Parathyroid adenoma (tissue), 2 donors: Measurements from ENCODE around the gene AHNAK.
A peak's percentile ranks its signal among the peaks of the same experiment; 100 is the strongest.

Experiments used
- H2AFZ ChIP-seq: fragments of 300-600 bp; sonication (generic); one replicate; pipeline ENCODE4 v1.7.0; 2017; ENCODE audit warnings: antibody characterized with exemption, mild to moderate bottlenecking
- H3K27ac ChIP-seq: fragments of 300-600 bp; sonication (generic); one replicate; pipeline ENCODE4 v1.7.0; 2017
- H3K27me3 ChIP-seq: fragments of 300-600 bp; sonication (generic); one replicate; pipeline ENCODE4 v1.7.0; 2017; ENCODE audit warnings: low read length; ENCODE audit not compliant: control insufficient read depth, insufficient read depth
- H3K36me3 ChIP-seq: fragments of 300-600 bp; sonication (generic); one replicate; pipeline ENCODE4 v1.7.0; 2017; ENCODE audit warnings: low read length; ENCODE audit not compliant: control insufficient read depth, insufficient read depth
- H3K4me1 ChIP-seq: fragments of 300-600 bp; sonication (generic); one replicate; pipeline ENCODE4 v1.7.0; 2017; ENCODE audit warnings: control low read depth
- H3K4me2 ChIP-seq: fragments of 300-600 bp; sonication (generic); one replicate; pipeline ENCODE4 v1.7.0; 2017; ENCODE audit warnings: low read length
- H3K4me3 ChIP-seq: fragments of 300-600 bp; sonication (generic); one replicate; pipeline ENCODE4 v1.7.0; 2017; ENCODE audit warnings: low read depth, low read length
- H3K79me2 ChIP-seq: fragments of 300-600 bp; sonication (generic); one replicate; pipeline ENCODE4 v1.7.0; 2017; ENCODE audit warnings: control low read depth
- H3K9ac ChIP-seq: fragments of 300-600 bp; sonication (generic); one replicate; pipeline ENCODE4 v1.7.0; 2017; ENCODE audit warnings: mild to moderate bottlenecking
- H3K9me3 ChIP-seq: fragments of 300-600 bp; sonication (generic); one replicate; pipeline ENCODE4 v1.7.0; 2017; ENCODE audit warnings: low read length; ENCODE audit not compliant: control insufficient read depth
- TF ChIP-seq, protein P1 (sequence below): fragments of 300-600 bp; sonication (generic); IDR thresholded peaks from one replicate; pipeline ENCODE4 v1.7.0; 2017; ENCODE audit warnings: antibody characterized with exemption, mild to moderate bottlenecking
- donor health status: primary hyperparathyroidism.

Gene AHNAK

DNA sequence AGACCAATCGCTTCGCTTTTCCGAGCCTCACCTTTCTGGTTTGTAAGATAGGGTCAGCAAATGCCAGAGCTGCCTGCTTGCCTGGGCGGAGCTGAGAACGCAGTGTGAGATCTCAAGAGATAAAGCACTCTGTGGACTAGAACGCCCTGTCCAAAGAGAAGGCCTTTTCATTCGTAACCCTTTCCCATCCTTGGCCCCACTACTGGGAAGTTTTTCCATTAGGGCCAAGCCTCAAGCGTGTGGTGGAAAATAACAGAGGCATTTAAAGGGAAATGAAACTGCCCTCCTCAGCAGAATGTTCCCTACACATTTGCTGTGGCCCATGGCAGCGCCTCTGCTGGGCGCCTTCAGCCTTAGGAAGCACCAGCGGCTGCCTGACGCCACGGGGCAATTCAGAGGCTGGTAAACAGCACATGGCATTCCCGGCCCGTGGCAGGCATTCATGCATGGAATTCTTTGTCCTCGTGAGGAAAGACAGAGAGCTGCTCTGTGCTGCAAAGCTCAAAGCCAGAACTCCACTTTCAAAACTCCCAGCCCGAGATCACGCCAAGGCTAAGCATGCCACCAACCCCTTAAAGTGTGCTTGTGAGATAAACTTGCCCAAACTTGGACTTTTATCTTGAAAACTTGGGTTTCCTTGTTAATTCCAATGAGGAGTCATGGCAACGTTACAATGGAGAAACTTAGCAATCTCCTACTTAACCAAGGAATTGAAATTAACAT is 38.1 kb downstream of the AHNAK start:
- H3K4me3 ChIP-seq, result peak overlapping the region; percentile 33
- TF ChIP-seq, protein P1, sequence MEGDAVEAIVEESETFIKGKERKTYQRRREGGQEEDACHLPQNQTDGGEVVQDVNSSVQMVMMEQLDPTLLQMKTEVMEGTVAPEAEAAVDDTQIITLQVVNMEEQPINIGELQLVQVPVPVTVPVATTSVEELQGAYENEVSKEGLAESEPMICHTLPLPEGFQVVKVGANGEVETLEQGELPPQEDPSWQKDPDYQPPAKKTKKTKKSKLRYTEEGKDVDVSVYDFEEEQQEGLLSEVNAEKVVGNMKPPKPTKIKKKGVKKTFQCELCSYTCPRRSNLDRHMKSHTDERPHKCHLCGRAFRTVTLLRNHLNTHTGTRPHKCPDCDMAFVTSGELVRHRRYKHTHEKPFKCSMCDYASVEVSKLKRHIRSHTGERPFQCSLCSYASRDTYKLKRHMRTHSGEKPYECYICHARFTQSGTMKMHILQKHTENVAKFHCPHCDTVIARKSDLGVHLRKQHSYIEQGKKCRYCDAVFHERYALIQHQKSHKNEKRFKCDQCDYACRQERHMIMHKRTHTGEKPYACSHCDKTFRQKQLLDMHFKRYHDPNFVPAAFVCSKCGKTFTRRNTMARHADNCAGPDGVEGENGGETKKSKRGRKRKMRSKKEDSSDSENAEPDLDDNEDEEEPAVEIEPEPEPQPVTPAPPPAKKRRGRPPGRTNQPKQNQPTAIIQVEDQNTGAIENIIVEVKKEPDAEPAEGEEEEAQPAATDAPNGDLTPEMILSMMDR, result peak; percentile 31
- no peaks in the 10 kb centered on the region for H3K9me3 ChIP-seq
- H3K79me2 ChIP-seq, result no peaks in the 10 kb centered on the region
- H3K27me3 ChIP-seq, result no peaks in the 10 kb centered on the region
- no peaks in the 10 kb centered on the region for H3K36me3 ChIP-seq
- peaks cover 11% of the 10 kb centered on the region for H3K4me1 ChIP-seq
- peak overlapping the region; percentile 80 for H2AFZ ChIP-seq
- no peak overlapping the region for H3K9ac ChIP-seq
- peak overlapping the region; percentile 90 for H3K27ac ChIP-seq
- peak overlapping the region; percentile 57 for H3K4me2 ChIP-seq

DNA sequence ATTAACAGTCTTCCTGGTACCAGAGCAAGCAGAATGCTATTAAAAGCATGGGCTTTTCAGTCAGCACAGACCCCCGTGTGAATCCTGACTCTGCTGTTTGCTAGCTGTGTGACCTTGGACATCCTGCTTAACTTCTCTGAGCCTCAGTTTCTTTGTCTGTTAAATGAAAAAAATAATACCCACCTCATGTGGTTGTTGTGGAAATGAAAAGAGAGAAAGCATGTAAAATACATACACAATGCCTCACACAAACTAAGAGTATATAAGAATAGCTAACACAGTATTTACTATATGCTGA is 39.5 kb downstream of the AHNAK start:
- Histone ChIP-seq H2AFZ (peak overlapping the region; percentile 8), H3K27ac (no peak overlapping the region), H3K4me2 (no peak overlapping the region), H3K79me2 (no peaks in the 10 kb centered on the region), H3K4me1 (peaks cover 15% of the 10 kb centered on the region), H3K9ac (no peak overlapping the region), H3K36me3 (no peaks in the 10 kb centered on the region), H3K27me3 (no peaks in the 10 kb centered on the region), H3K4me3 (no peak overlapping the region), H3K9me3 (no peaks in the 10 kb centered on the region)
- TF ChIP-seq, protein P1, result no peak

DNA sequence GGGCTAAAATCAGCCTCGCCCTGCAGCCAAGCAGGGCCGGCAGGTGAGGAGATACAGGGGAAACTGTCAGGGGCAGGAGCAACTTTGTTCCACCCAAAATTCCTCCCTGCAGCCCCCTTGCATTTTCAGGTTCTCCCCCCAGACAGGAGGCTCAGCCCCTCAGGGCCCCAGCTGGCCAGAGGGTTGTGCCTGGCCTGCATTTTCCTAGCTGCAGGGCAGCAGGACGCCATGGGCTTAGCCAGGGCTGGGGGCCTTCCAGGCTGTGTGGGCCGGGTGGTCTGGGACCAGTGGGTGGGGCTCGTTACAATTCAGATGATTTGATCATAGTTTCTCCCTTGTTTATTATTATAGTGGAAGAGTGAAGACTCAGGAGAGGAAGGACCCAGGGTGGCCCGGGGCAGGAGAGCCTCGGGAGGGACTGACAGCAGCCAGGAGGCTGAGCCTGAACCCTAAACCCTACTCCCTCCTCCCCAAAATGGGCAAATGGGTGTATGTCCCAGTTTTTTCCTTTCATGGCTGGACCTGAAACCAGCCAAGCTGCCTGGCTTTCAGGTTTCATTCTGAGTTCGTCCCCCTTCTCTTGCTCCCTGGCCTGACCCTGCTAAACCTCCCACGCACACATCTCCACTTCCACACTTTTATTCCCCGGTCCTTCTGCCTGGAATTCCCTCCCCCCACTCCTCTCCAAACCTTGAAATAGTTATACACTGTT is 40.0 kb downstream of the AHNAK start:
- TF ChIP-seq, protein P1, result no peak
- Histone ChIP-seq H3K79me2 (no peaks in the 10 kb centered on the region), H2AFZ (peak overlapping the region; percentile 28), H3K4me3 (no peak overlapping the region), H3K9ac (no peak overlapping the region), H3K36me3 (no peaks in the 10 kb centered on the region), H3K27ac (no peak overlapping the region), H3K4me2 (no peak overlapping the region), H3K9me3 (no peaks in the 10 kb centered on the region), H3K4me1 (peaks cover 15% of the 10 kb centered on the region), H3K27me3 (no peaks in the 10 kb centered on the region)

DNA sequence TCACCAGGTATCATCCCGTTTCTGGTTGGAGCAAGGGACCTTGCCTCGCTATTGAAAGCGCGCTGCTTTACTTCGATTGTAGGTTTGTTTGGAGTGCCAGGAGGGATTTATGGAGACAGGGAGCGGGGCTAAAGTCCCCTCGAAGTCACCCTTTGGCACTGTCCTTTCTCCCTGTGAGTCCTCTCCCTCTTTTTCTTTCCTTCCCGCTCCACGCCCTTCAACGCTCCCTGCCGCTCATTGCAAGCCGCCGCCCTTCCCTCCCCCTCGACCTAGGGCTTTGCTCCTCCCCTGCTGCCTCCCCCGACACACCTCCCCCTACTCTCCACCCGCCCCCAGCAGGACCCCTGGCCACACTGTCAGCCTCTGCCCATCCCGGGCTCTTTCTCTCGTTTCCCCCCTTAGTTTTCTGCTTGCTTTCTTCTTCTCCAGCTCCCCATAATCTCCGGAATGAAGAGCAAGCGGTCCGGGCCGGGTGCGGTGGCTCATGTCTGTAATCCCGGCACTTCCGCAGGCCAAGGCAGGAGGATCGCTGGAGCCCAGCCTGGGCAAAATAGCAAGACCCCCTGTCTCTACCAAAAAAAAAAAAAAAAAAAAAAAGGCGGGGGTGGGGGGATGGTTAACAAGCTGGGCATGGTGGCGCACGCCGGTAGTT is 41.0 kb downstream of the AHNAK start:
- H3K9me3 ChIP-seq, result no peaks in the 10 kb centered on the region
- H3K27me3 ChIP-seq, result no peaks in the 10 kb centered on the region
- H3K27ac ChIP-seq, result no peak overlapping the region
- peaks cover 15% of the 10 kb centered on the region for H3K4me1 ChIP-seq
- no peak overlapping the region for H2AFZ ChIP-seq
- H3K9ac ChIP-seq, result no peak overlapping the region
- H3K36me3 ChIP-seq, result no peaks in the 10 kb centered on the region
- H3K79me2 ChIP-seq, result no peaks in the 10 kb centered on the region
- no peak overlapping the region for H3K4me3 ChIP-seq
- TF ChIP-seq, protein P1, result no peak
- H3K4me2 ChIP-seq, result no peak overlapping the region
